Tibial nerve (tissue), 4 donors: ENCODE results near the gene LHX1. TPM values are rescaled to one million over a fixed set of nuclear protein-coding genes. Genes with fewer than 3 reads are reported as not detected.

Experiments
- DNase-seq, 2 donors: peaks; one replicate each; pipeline ENCODE4 v3.0.0-alpha.2; 2019; ENCODE audit warnings: low spot score in 2 of 2
- H3K27ac ChIP-seq, 4 donors: fragments of 200-600 bp; sonication (generic) in 3 of 4; one replicate each; pipeline ENCODE4 v1.5.1; 2017 to 2019; ENCODE audit warnings: mild to moderate bottlenecking in 1 of 4
- H3K27me3 ChIP-seq, 2 donors: fragments of 200-600 bp; sonication (generic) in 1 of 2; one replicate each; pipeline versions ENCODE4 v1.5.1 to v1.6.0; 2017 to 2019
- H3K36me3 ChIP-seq, 3 donors: fragments of 200-600 bp; sonication (generic); one replicate each; pipeline ENCODE4 v1.5.1; 2018 to 2019
- H3K4me1 ChIP-seq, 4 donors: fragments of 200-600 bp; sonication (generic) in 3 of 4; one replicate each; pipeline ENCODE4 v1.5.1; 2017 to 2019
- H3K4me3 ChIP-seq, 4 donors: fragments of 200-600 bp; sonication (generic) in 3 of 4; one replicate each; pipeline ENCODE4 v1.5.1; 2017 to 2019; ENCODE audit warnings: mild to moderate bottlenecking in 1 of 4, moderate library complexity in 1 of 4
- H3K9me3 ChIP-seq, 4 donors: fragments of 200-600 bp; sonication (generic) in 3 of 4; one replicate each; pipeline ENCODE4 v1.5.1; 2017 to 2019
- CTCF ChIP-seq, 5 experiments: fragments of 200-600 bp in 3 of 5; fragments of 450-650 bp in 2 of 5; sonication (generic) in 3 of 5; IDR thresholded peaks; one replicate each; pipeline ENCODE4 v1.5.1; 2016 to 2019; ENCODE audit warnings: antibody characterized with exemption in 5 of 5, mild to moderate bottlenecking in 3 of 5, moderate library complexity in 2 of 5
- EP300 ChIP-seq, 2 donors: sonication (generic); formaldehyde crosslinking; IDR thresholded peaks; one replicate each; pipeline ENCODE4 v1.6.1; 2017; ENCODE audit warnings: antibody characterized with exemption in 2 of 2, mild to moderate bottlenecking in 1 of 2
- POLR2A ChIP-seq, 2 donors: fragments of 450-650 bp; IDR thresholded peaks; one replicate each; pipeline ENCODE4 v1.6.1; 2017; ENCODE audit warnings: antibody characterized with exemption in 2 of 2, mild to moderate bottlenecking in 2 of 2, moderate library complexity in 2 of 2
- WGBS, 2 donors: methylation state at CpG; one replicate each; pipeline ENCODE4 v1.1.5; 2018; 5-methylcytosine and 5-hydroxymethylcytosine counted together
- total RNA-seq, 4 donors: library from RNA; depleted of rRNA; stranded (reverse); fragments of >200 nt; gene quantifications; one replicate each; pipeline ENCODE4 v1.1.0, GENCODE V29; 2016

Gene LHX1
- total RNA-seq, 4 donors from 2014 or later = not detected

GRCh38 chr17:36975922-36976515, 38.7 kb downstream of the LHX1 start:
- Histone ChIP-seq H3K4me3 (no peak overlapping the region), H3K9me3 (no peaks in the 10 kb centered on the region), H3K27me3 (no peaks in the 10 kb centered on the region), H3K27ac (no peak overlapping the region), H3K4me1 (peaks cover 0 to 31% (median 8%) of the 10 kb centered on the region in 4 donors), H3K36me3 (no peaks in the 10 kb centered on the region)
- no peak for DNase-seq
- TF ChIP-seq POLR2A (IDR thresholded peaks at IDR 0.05) (no peak), EP300 (IDR thresholded peaks at IDR 0.05) (no peak), CTCF (IDR thresholded peaks at IDR 0.05) (no peak)
- WGBS, 2 donors = 98% methylated on average over 1 of the region's 1 CpG

- 77 to 92% methylated on average over 2 of the region's 2 CpGs for WGBS, 2 donors
- no peak overlapping the region for H3K4me3 ChIP-seq
Observed at GRCh38 chr17:36977066-36977465, 39.8 kb downstream of the LHX1 start.

GRCh38 chr17:36977568-36977967, 40.3 kb downstream of the LHX1 start:
- Histone ChIP-seq H3K9me3 (no peaks in the 10 kb centered on the region), H3K27me3 (no peaks in the 10 kb centered on the region), H3K4me3 (no peak overlapping the region), H3K36me3 (no peaks in the 10 kb centered on the region), H3K4me1 (peaks cover 0 to 27% (median 8%) of the 10 kb centered on the region in 4 donors), H3K27ac (no peak overlapping the region)
- 88 to 97% methylated on average over 2 of the region's 2 CpGs for WGBS, 2 donors
- no peak for DNase-seq
- TF ChIP-seq CTCF (IDR thresholded peaks at IDR 0.05) = no peak
- no peak for TF ChIP-seq EP300 (IDR thresholded peaks at IDR 0.05)
- no peak for TF ChIP-seq POLR2A (IDR thresholded peaks at IDR 0.05)

More at GRCh38 chr17:36977066-36977465, 39.8 kb downstream of the LHX1 start:
- Histone ChIP-seq H3K27ac (no peak overlapping the region), H3K9me3 (no peaks in the 10 kb centered on the region), H3K27me3 (no peaks in the 10 kb centered on the region), H3K36me3 (no peaks in the 10 kb centered on the region), H3K4me1 (peaks cover 0 to 30% (median 8%) of the 10 kb centered on the region in 4 donors)
- no peak for DNase-seq
- TF ChIP-seq EP300 (IDR thresholded peaks at IDR 0.05) (no peak), POLR2A (IDR thresholded peaks at IDR 0.05) (no peak), CTCF (IDR thresholded peaks at IDR 0.05) (no peak)

- Histone ChIP-seq H3K27me3 (no peaks in the 10 kb centered on the region), H3K36me3 (no peaks in the 10 kb centered on the region), H3K4me1 (peaks cover 0 to 22% (median 8%) of the 10 kb centered on the region in 4 donors), H3K27ac (peak overlapping the region in 1 of 4 donors; percentile 21), H3K4me3 (no peak overlapping the region), H3K9me3 (no peaks in the 10 kb centered on the region)
- WGBS, 2 donors = 51 to 53% methylated on average over 11 of the region's 11 CpGs
- TF ChIP-seq POLR2A (IDR thresholded peaks at IDR 0.05) = no peak
- no peak for TF ChIP-seq EP300 (IDR thresholded peaks at IDR 0.05)
- TF ChIP-seq CTCF (IDR thresholded peaks at IDR 0.05) = no peak
- DNase-seq = no peak
Observed at GRCh38 chr17:36978810-36979564, 41.7 kb downstream of the LHX1 start.

GRCh38 chr17:36979565-36979941, 42.3 kb downstream of the LHX1 start:
- DNase-seq = no peak
- H3K27me3 ChIP-seq = no peaks in the 10 kb centered on the region
- H3K36me3 ChIP-seq = no peaks in the 10 kb centered on the region
- H3K4me1 ChIP-seq = peaks cover 0 to 22% (median 8%) of the 10 kb centered on the region in 4 donors
- peak overlapping the region in 1 of 4 donors; percentile 21 for H3K27ac ChIP-seq
- 57 to 69% methylated on average over 4 of the region's 4 CpGs for WGBS, 2 donors
- no peaks in the 10 kb centered on the region for H3K9me3 ChIP-seq
- no peak overlapping the region for H3K4me3 ChIP-seq
- no peak for TF ChIP-seq EP300 (IDR thresholded peaks at IDR 0.05)
- no peak for TF ChIP-seq CTCF (IDR thresholded peaks at IDR 0.05)
- TF ChIP-seq POLR2A (IDR thresholded peaks at IDR 0.05) = no peak
